Fibroblast of mammary gland (primary cell): ENCODE data around the gene AOPEP.

Experiments
- DNase-seq: peaks from one replicate; pipeline ENCODE4 v3.0.0-alpha.2; 2010; ENCODE audit warnings: low read depth
- H3K4me3 ChIP-seq: 2 replicates; pipeline ENCODE4 v1.5.1; 2011; ENCODE audit warnings: low read depth, mild to moderate bottlenecking, low read length, moderate library complexity; ENCODE audit not compliant: control insufficient read depth
- CTCF ChIP-seq: conservative IDR thresholded peaks from 2 replicates; pipeline ENCODE4 v1.5.1; 2011; ENCODE audit warnings: low read depth, low read length, inconsistent platforms; ENCODE audit not compliant: control insufficient read depth, insufficient read depth

AOPEP gene

GRCh38 chr9:94931036-94931633, 204.6 kb downstream of the AOPEP start:
- H3K4me3 ChIP-seq = no peak overlapping the region
- DNase-seq = no peak
- no peak for TF ChIP-seq CTCF

GRCh38 chr9:94931740-94932139, 205.2 kb downstream of the AOPEP start:
- DNase-seq = no peak
- TF ChIP-seq CTCF = no peak
- no peak overlapping the region for H3K4me3 ChIP-seq

- H3K4me3 ChIP-seq = no peak overlapping the region
- TF ChIP-seq CTCF = no peak
- DNase-seq = no peak
Measured at GRCh38 chr9:94932652-94933510, 206.4 kb downstream of the AOPEP start.

- no peak overlapping the region for H3K4me3 ChIP-seq
- no peak for DNase-seq
- no peak for TF ChIP-seq CTCF
Measured at GRCh38 chr9:94933511-94933828, 207.0 kb downstream of the AOPEP start.

GRCh38 chr9:94934816-94935328, 208.4 kb downstream of the AOPEP start:
- DNase-seq = no peak
- H3K4me3 ChIP-seq = no peak overlapping the region
- TF ChIP-seq CTCF = no peak

- TF ChIP-seq CTCF = no peak
- no peak overlapping the region for H3K4me3 ChIP-seq
- DNase-seq = no peak
Measured at GRCh38 chr9:94935396-94935795, 208.9 kb downstream of the AOPEP start.
